Fibroblast of the aortic adventitia (primary cell): ENCODE data around the gene NDUFAF3. TPM values are rescaled to one million over a fixed set of nuclear protein-coding genes. Genes with fewer than 3 reads are reported as not detected.

ENCODE experiments used
- DNase-seq: peaks from one replicate; pipeline ENCODE4 v3.0.0-alpha.2; 2010; ENCODE audit warnings: low read depth
- H3K4me3 ChIP-seq: 2 replicates; pipeline ENCODE4 v1.5.1; 2011; ENCODE audit warnings: low read depth, mild to moderate bottlenecking, control low read depth, low read length, moderate library complexity
- CTCF ChIP-seq: IDR thresholded peaks from 2 replicates; pipeline ENCODE4 v1.5.1; 2011; ENCODE audit warnings: mild to moderate bottlenecking, low read length, control low read depth, inconsistent platforms; ENCODE audit not compliant: insufficient read depth
- total RNA-seq: library from RNA; depleted of rRNA; stranded (reverse); fragments of >200 nt; gene quantifications from 2 replicates; pipeline ENCODE4 v1.2.3, GENCODE V29; 2012; ENCODE audit warnings: low replicate concordance

Gene NDUFAF3
- total RNA-seq, 1 donor, result 41.0 TPM

GRCh38 chr3:48991851-48992545, 29.9 kb upstream of the NDUFAF3 start:
- DNase-seq, result peak; percentile 23
- no peak for TF ChIP-seq CTCF
- H3K4me3 ChIP-seq, result peak overlapping the region; percentile 89

GRCh38 chr3:48993834-48994233, 28.1 kb upstream of the NDUFAF3 start:
- DNase-seq, result no peak

GRCh38 chr3:48996640-48997039, 25.3 kb upstream of the NDUFAF3 start:
- H3K4me3 ChIP-seq, result no peak overlapping the region
- no peak for TF ChIP-seq CTCF
- DNase-seq, result no peak

More at GRCh38 chr3:48993834-48994233, 28.1 kb upstream of the NDUFAF3 start:
- H3K4me3 ChIP-seq, result no peak overlapping the region
- TF ChIP-seq CTCF, result no peak

DNA sequence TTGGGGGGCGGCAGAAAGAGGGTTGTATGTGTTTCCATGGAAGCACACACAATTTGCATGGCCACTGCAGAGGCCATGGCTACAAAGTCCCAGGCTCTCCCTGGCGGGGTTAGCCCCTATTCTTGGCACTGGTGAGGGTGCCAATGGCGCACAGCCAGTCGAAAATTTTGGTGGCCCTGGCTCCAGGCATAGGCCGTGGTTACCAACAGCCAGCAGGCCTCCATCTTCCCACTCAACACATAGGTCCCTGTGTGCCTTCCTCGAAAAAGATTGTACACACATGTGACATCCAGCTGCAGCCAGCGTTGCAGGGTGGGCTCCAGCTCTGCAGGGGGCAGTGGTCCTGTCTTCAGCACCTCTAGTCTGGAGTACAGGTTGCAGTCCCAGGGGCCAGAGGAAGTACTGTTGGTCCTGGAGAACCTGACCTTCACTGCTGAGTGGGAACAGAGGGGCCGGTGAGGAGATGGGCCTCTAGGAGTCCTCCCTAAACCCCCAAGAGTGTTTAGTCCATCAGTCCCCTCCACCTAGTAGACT, 24.8 kb upstream of the NDUFAF3 start:
- DNase-seq, result no peak
- TF ChIP-seq CTCF, result no peak
- no peak overlapping the region for H3K4me3 ChIP-seq

- H3K4me3 ChIP-seq, result no peak overlapping the region
- no peak for DNase-seq
- TF ChIP-seq CTCF, result no peak
Observed at GRCh38 chr3:48997714-48998637, 23.9 kb upstream of the NDUFAF3 start.

DNA sequence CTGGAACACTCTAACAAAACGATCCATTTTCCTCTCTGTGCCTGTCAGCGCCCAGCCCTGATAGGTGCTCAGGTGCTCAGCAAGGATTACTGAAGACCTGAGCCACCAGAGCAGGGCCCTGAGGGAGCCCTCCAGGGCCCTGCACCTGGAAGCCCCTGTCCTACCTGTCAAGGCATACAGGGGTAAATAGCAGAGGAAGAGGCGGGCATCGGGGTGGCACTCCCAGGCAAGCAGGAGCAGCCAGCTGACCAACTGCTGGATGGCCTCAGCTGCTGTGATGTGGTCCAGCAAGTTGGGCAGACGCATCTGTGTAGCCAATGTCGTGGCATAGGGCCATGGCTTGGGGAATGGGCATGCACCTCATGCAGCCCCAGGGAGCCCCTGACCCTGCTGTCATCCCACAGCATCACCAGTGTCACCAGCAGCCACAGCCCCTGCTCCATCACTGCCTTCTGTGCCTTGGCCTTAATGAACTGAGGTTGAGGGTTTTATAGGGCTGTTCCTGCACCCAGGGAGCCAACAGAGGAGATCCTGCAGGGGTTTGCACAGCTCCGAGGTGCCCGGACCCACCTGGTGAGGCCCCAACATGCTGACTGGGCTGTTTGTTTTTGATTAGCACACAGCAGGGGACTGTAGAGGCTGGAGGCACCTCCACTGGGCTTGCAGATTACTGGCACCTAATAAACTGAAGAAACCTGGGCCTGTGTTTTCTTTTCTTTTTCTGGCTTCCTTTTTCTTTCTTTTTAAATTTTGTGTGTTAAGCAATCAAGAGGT, 22.6 kb upstream of the NDUFAF3 start:
- DNase-seq, result no peak
- no peak for TF ChIP-seq CTCF
- H3K4me3 ChIP-seq, result no peak overlapping the region
